Chondrocyte (in vitro differentiated cells): ENCODE data around the gene QKI. TPM values are rescaled to one million over a fixed set of nuclear protein-coding genes. Genes with fewer than 3 reads are reported as not detected.

ENCODE experiments used
- DNase-seq: peaks from one replicate; pipeline ENCODE4 v3.0.0; 2021; ENCODE audit warnings: mixed read lengths, low spot score
- H3K27ac Mint-ChIP-seq: one replicate; pipeline ENCODE4 v1.8.0; 2021; ENCODE audit warnings: mild to moderate bottlenecking, moderate library complexity, mixed read lengths; ENCODE audit not compliant: unreplicated experiment
- H3K27me3 Mint-ChIP-seq: 2 replicates; pipeline ENCODE4 v1.8.0; 2021; ENCODE audit warnings: low read depth, mixed read lengths
- H3K36me3 Mint-ChIP-seq: 2 replicates; pipeline ENCODE4 v1.8.0; 2021; ENCODE audit warnings: low read depth, mixed read lengths
- H3K4me1 Mint-ChIP-seq: 2 replicates; pipeline ENCODE4 v1.8.0; 2021; ENCODE audit warnings: low read depth, mild to moderate bottlenecking, mixed read lengths
- H3K4me3 Mint-ChIP-seq: one replicate; pipeline ENCODE4 v1.8.0; 2021; ENCODE audit warnings: mild to moderate bottlenecking, moderate library complexity, mixed read lengths; ENCODE audit not compliant: unreplicated experiment
- H3K9me3 Mint-ChIP-seq: 2 replicates; pipeline ENCODE4 v1.8.0; 2021; ENCODE audit warnings: low read depth, mixed read lengths
- total RNA-seq: library from RNA; stranded (reverse); gene quantifications from 3 replicates; pipeline ENCODE4 v1.2.1, GENCODE V29; 2021
- TF ChIP-seq, protein P1 (sequence below): fragments of 200-600 bp; sonication (generic); IDR thresholded peaks from 2 replicates; pipeline ENCODE4 v1.5.0; 2021; ENCODE audit warnings: antibody characterized with exemption, mild to moderate bottlenecking, moderate library complexity

Gene QKI
- total RNA-seq, 1 donor from 2014 or later, result 189 TPM

DNA sequence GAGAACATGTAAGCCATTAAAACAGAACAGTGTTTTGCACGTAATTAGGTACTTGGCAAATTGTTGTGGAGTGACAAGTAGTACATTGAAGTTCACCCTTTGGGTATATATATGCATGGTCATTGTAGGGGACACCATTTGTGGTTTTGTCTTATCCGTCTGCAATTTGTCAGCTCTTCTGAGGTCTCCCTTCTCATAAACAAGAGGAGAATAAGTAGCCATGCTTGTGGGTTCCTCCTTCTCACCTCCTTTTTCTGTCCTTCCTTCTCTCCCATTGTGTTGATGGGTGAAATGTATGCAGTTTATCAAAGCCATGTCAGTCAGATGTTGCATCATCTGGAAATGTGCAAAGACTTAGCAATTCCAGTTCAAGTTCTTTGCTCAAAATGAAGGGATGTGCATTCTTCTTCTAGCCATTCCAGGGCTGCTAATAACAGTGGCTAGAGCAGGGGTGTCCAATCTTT is 70.9 kb downstream of the QKI start:
- Mint-ChIP-seq H3K27me3 (no peaks in the 10 kb centered on the region), H3K4me1 (peaks cover 48% of the 10 kb centered on the region), H3K36me3 (peaks cover 4% of the 10 kb centered on the region), H3K4me3 (no peak overlapping the region), H3K27ac (no peak overlapping the region), H3K9me3 (no peaks in the 10 kb centered on the region)
- TF ChIP-seq, protein P1, sequence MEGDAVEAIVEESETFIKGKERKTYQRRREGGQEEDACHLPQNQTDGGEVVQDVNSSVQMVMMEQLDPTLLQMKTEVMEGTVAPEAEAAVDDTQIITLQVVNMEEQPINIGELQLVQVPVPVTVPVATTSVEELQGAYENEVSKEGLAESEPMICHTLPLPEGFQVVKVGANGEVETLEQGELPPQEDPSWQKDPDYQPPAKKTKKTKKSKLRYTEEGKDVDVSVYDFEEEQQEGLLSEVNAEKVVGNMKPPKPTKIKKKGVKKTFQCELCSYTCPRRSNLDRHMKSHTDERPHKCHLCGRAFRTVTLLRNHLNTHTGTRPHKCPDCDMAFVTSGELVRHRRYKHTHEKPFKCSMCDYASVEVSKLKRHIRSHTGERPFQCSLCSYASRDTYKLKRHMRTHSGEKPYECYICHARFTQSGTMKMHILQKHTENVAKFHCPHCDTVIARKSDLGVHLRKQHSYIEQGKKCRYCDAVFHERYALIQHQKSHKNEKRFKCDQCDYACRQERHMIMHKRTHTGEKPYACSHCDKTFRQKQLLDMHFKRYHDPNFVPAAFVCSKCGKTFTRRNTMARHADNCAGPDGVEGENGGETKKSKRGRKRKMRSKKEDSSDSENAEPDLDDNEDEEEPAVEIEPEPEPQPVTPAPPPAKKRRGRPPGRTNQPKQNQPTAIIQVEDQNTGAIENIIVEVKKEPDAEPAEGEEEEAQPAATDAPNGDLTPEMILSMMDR, result no peak
- no peak for DNase-seq

DNA sequence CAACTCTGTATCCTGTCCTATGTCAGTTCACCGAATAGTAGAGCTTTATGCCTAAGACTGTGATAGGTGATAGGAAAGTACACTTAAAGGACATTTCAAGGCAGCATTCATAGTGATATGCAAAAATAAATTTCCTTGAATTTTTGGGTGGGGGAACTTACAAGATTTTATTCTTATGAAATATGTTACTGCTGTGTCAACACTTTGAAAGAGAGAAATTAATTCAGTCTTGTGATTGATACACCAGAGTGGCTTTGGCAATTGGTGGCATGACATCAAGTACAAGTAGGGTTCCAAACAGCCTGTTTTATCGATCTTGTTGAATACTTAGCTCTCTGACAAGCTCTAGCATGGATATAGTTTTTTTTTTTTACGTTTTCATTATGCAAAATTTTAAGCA is 72.3 kb downstream of the QKI start:
- Mint-ChIP-seq H3K27ac (peak overlapping the region; percentile 6), H3K36me3 (peaks cover 4% of the 10 kb centered on the region), H3K27me3 (no peaks in the 10 kb centered on the region), H3K4me1 (peaks cover 58% of the 10 kb centered on the region), H3K4me3 (no peak overlapping the region), H3K9me3 (no peaks in the 10 kb centered on the region)
- DNase-seq, result no peak
- TF ChIP-seq, protein P1, result no peak

DNA sequence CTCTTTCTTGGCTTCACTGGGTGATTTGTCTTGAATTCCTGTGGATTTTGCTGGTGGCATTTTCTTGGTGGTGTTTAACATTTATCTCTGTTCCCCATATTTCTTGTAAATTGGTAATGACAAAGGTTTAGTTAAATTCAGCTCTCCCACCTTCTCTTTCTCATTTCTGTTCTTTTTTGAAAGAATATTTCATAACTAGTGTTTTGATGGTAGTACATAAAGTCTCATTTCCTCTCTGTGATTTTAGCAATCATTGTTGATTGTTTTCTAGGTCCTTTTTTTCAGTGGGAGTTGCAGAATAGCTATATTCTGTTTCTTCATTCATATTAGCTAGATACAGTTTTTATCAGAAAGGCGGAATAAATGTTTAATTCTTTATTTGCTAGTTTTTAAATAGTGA is 73.1 kb downstream of the QKI start:
- DNase-seq, result no peak
- H3K27me3 Mint-ChIP-seq, result no peaks in the 10 kb centered on the region
- peak overlapping the region; percentile 49 for H3K27ac Mint-ChIP-seq
- peaks cover 4% of the 10 kb centered on the region for H3K36me3 Mint-ChIP-seq
- H3K4me1 Mint-ChIP-seq, result peaks cover 62% of the 10 kb centered on the region
- no peaks in the 10 kb centered on the region for H3K9me3 Mint-ChIP-seq
- no peak overlapping the region for H3K4me3 Mint-ChIP-seq
- TF ChIP-seq, protein P1, result no peak

DNA sequence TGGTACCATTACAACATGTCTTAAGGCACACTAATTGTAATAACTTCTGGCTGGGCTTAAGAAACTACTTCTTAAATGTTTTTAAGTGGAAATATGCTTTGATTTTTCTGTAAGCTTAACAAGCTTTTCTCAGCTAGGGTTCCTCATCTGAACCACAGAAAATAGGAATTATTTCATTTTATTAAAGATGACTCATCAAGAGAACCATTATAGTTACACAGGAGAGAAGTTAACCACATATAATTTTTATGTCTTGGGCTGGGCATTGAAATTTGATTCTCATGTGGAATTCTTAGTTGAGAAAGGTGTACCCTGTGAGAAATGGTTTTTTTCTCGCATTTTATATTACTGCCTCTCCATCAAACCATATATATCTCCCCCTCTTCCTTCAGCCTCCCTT is 75.1 kb downstream of the QKI start:
- no peaks in the 10 kb centered on the region for H3K27me3 Mint-ChIP-seq
- TF ChIP-seq, protein P1, result no peak
- H3K4me3 Mint-ChIP-seq, result no peak overlapping the region
- peak overlapping the region; percentile 15 for H3K27ac Mint-ChIP-seq
- H3K9me3 Mint-ChIP-seq, result no peaks in the 10 kb centered on the region
- DNase-seq, result no peak
- peaks cover 65% of the 10 kb centered on the region for H3K4me1 Mint-ChIP-seq
- H3K36me3 Mint-ChIP-seq, result no peaks in the 10 kb centered on the region

DNA sequence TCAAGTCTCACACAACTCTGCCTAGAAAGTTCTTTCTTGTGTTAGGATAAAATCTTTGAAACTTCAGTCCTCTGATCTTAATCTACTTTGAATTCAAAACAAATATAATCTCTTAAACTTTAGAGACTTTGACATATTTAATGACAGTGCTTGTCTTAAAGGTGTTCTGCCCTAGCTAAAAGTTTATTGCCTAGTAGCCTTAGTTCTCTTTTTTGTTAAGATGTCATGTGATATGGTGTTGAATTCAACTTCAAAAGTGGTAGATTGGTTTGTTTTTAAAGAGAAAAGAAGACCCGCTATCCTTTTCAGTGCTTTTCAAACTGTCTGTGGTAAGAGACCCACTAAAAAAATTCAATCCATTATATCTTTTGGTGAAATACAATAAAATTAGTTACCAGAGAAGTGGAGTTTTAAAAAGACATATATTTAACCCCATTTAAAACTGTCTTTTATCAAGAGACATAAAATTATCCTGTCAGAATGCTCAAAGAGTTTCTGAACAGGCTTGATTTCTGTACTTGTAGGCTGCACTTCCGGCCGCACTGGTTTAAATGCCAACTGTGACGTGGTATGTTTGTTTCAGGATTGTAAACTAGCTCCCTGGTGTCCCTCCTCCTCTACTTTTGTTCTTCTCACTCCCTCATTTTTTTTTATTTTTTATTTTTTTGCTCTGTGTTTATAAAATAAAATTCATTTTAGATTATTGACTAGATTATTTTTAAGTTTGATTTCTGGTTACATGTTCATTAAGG is 76.5 kb downstream of the QKI start:
- no peak for DNase-seq
- no peak overlapping the region for H3K4me3 Mint-ChIP-seq
- H3K4me1 Mint-ChIP-seq, result peaks cover 56% of the 10 kb centered on the region
- H3K27ac Mint-ChIP-seq, result peak overlapping the region; percentile 58
- TF ChIP-seq, protein P1, result no peak
- no peaks in the 10 kb centered on the region for H3K36me3 Mint-ChIP-seq
- H3K27me3 Mint-ChIP-seq, result no peaks in the 10 kb centered on the region
- no peaks in the 10 kb centered on the region for H3K9me3 Mint-ChIP-seq
